ENCODE measurements around the gene EREG.
"Not testable (repeated sequence)": the region's sequence is repeated elsewhere in the genome, so short reads cannot be mapped to it uniquely, and the experiment has no call there.

The EREG gene

GRCh38 chr4:74391890-74392475 is 27.0 kb downstream of the EREG start:
- DNase-seq = no peak

GRCh38 chr4:74394476-74395136 is 29.7 kb downstream of the EREG start:
- DNase-seq = no peak

DNA sequence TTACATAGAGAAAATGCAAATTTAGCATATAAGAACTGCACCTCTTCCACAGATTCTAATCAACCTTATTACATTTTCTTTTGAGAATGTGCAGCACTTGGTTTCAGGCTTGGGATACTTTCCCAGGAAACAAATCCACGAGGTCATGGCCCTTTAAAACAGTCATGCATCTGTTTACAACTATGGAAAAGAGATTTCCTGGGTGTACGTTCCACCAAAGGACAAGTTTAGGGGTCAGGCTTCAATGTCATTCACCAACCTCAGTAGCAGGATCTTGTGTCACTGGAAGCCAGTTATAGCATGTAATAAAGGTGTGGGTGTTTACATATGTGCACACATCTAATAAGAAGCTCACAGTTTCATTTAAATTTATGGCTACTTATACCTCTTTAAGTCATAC is 30.7 kb downstream of the EREG start:
- DNase-seq = no peak

DNA sequence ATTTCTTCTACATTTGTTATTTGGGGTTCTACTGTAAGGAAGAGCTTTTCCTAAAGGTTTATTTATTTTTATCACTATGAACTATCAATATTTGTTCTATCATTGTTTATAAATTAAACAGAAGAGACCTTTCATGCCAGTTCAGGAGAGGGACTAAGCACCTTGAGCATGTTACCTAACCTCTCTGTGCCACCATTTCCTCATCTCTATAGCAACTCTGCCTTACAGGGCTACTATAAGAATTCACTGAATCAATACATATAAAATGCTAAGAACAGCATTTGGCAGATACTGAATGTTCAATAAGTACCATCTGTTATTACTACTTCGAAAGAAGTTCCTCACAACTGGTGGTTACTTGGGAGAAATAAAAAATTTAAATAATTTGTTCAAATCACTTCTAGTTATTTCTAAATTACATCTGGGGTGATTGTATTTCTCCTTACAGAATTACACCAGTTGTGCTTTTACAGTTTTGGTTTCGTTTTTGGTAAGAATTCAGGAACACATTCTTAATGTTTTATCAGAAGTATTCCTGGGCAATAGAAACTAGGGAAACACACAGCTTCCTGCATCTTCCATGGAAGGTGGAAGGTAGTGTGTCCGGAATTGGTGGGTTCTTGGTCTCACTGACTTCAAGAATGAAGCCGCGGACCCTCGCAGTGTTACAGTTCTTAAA is 32.9 kb downstream of the EREG start:
- no peak for DNase-seq

DNA sequence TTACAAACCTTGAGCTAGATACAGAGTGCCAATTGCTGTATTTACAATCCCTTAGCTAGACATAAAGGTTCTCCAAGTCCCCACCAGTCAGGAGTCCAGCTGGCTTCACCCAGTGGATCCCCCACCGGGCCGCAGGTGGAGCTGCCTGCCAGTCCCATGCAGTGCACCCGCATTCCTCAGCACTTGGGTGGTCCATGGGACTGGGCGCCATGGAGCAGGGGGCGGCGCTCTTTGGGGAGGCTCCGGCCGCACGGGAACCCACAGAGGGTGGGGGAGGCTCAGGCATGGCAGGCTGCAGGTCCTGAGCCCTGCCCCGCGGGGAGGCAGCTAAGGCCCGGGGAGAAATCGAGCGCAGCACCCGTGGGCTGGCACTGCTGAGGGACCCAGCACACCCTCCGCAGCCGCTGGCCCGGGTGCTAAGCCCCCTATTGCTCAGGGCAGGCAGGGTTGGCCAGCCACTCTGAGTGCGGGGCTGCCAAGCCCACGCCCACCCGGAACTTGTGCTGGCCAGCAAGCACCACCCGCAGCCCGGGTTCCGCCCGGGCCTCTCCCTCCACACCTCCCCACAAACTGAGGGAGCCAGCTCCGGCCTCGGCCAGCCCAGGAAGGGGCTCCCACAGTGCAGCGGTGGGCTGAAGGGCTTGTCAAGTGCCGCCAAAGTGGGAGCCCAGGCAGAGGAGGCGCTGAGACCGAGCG is 34.1 kb downstream of the EREG start:
- DNase-seq = not testable (repeated sequence)

DNA sequence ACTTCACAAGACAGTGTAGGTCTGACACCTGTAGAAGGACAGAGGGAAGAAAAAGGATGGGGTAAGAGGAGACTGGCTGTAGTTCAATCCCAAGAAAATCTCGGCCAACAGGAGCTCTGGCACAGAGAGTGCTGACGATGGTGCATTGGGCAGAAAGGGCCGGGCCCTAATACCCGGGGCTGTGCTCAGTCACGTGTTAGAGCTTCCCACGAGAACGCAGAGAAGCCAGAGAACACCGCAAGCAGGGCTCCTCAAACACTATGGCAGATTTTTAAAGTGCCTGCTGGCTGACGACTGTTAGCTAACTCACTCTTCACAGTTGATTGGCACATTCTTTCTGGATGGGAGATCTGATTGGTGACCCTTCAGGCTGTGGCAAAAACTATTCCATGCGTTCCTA is 35.5 kb downstream of the EREG start:
- DNase-seq = no peak

DNA sequence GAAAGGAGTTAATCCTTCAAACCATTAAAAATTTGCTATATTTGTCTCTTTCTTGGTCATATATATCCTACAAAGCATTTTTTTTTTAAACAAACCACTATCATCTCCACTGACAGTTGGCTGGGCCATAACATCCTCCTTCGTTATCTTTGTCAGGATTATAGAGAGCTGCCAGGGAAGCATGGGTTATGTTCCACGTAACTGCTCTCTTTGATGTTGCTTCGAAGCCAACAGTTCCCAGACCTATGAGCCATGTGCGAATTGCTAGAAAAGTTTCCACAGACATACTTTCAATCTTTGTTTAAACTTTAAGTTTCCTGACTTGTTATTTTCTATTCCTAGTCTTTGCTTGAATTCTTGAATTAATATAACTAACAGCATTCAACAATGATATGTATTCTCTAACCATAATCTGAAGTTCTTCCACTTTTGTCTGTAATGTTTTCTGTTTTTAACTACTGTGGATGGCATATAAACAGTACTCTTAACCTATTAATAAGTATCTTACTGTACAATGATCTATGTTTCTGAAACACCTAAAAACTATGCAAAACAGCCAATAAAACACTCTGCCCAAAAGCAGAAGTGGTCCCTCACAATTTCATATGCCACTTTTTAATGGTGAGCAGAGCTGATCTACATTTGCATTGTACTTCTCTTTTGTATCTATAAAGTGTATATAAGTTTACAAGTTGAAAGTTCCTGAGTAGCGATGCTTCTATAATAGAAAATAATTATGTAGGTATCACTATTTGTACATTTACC is 37.9 kb downstream of the EREG start:
- no peak for DNase-seq

- DNase-seq = no peak
Observed at GRCh38 chr4:74407891-74408290, 42.9 kb downstream of the EREG start.

DNA sequence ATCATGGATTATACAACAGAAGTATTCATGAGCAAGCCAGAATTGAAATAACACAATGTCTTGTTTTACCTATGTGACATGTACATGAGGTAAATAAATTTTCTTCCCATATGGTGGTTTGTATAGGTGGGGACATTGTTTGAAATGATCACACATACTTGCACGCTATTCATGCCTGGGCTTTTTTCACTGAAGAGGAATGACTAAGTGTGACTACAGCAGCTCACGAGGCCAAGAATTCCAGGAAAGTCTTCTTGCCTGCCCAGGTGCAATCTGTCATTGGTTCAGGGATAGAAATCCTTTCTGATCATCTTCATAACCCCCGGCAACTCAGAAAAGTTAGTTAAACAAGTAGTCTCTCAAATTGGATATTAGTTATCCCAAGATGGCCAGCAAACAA is 43.7 kb downstream of the EREG start:
- DNase-seq = no peak

DNA sequence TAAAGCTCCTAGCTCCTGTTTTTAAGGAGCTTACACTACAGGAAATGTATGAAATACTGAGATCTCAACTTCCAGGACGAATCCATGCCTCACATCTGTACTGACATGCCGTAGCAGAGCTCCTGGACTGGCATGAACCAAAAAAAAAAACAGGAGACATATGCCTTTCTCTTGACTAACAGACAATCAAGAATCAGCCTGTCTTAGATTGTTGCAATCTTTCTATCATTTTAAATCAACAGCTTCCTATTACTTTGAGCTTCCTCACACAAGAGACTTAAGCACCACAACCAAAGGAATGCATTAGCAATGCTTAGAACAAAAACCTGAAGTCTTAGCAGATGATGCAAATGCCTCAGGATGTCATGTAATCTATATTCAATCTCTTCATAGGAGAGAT is 45.3 kb downstream of the EREG start:
- DNase-seq = no peak

GRCh38 chr4:74412225-74412624 is 47.3 kb downstream of the EREG start:
- DNase-seq = no peak

DNA sequence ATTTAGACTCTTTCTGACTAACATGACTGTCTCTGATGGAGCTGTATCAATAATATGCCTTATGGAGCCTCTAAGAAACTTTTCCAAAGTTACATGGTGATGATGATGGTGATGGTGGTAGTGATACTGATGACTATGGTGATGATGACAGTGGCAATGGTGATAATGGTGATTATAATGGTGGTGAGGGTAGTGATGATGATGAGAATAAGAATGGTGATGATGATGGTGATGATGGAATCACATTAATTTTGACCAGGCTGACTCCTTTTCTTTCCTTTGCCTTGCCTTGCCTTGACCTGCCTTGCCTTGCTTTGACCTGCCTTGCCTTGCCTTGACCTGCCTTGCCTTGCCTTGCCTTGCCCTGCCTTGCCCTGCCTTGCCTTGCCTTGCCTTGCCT is 48.3 kb downstream of the EREG start:
- DNase-seq = no peak

DNA sequence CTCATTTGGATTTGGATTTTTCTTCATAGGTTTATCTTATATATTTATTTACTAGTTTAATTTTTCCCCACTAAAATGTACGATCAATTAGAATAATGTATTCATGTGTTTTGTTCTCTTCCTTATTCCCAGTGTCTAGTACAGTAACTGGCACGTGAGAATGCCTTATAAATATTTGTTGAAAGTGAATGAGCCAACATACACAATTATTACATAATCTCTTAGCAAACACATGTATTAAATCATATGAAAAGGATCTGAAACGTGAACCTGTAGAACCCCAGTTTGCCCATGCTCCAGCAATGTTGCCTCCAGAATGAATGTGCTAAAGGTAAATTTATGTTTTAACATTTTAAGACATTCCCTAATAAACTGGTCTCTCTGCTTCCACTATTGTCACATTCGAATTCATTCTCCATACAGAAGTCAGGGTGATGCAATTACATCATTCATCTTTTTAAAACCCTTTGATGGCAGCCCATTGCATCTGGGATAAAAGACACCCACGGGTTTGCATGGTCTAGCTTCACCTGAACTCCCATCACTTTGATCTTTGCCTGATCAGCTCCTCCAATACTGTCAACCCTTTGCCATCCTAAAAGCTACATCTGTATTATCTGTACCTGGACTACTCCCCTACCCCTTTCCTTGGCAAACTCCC is 49.3 kb downstream of the EREG start:
- no peak for DNase-seq

DNA sequence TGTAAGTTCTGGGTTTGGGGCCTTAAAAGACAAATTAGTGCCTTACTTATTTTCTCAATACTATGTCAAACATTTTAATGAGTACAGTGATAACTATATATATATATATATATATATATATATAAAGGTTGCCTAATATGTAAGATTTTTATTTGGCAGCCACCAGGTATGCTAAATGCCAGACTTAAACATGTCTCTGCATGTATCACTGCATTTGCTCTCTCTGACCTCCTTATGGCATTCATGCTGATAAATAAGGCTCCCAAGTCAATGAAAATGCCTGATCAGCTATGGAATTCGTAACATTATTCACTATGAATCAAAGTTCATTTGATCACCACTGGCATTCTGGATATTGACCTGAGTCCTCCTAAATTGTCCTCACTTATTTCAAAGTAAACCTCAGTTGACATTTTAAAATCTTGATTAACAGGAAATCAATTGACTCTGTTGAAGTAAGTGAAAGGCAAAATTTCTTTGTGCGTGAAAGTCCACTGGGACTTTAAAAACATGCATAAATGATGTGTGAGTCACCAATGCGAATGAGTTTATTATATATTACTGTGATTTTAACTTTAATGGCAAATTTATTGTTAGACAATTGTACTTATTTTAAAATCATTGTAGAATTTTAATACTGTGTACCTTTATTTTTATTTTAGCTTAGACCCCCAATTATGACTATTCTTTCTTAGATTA is 50.8 kb downstream of the EREG start:
- DNase-seq = no peak

DNA sequence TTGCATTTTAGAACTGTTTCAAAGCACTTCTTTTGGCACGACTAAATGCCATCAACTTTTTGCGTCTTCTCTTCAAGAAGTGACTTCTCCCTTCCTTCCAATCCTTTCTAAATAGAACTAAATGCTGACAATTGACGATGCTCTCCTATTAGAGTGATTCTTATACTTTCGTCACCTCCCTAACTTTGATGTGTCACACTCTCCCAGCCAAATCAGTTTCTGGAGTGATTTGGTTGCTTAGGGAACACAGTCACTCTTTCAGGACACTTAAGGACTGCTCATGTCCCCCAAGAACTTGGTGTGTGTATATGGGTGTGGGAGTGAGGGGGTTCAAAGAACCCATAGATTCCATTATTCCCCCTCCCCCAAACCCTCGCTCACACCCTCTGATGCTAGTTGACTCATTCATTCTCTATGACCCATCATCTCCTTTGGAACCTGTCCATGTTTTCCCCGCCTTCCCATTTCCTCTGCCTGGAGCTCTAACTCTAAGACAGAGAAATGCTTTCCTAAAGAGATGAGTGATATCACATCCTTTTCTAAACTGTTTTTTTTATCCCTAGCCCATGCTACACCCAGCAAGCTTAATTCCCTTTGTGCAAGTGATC is 53.2 kb downstream of the EREG start:
- DNase-seq = no peak

GRCh38 chr4:74420863-74421262 is 55.9 kb downstream of the EREG start:
- DNase-seq = no peak

- no peak for DNase-seq
Observed at GRCh38 chr4:74423104-74423503, 58.2 kb downstream of the EREG start.

GRCh38 chr4:74424111-74424510 is 59.2 kb downstream of the EREG start:
- DNase-seq = no peak

DNA sequence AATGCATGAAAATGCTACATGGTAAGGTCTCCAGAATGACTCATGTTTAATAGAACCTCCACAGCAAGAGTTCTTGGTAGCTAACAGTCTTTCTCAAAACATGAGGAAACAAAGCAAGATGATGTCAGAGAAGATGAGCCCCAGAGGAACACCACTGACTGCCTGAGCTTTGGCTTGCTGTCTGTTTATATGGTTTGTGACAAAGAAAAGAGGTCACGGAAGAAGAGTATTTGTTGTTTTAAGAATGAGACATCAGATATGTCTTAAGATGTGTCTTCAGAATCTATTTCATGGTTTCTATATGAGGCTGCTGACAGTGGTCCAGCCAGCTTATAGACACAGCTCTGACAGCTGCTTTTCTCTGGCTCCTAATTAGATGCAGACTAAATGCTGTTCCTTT is 61.2 kb downstream of the EREG start:
- DNase-seq = no peak

DNA sequence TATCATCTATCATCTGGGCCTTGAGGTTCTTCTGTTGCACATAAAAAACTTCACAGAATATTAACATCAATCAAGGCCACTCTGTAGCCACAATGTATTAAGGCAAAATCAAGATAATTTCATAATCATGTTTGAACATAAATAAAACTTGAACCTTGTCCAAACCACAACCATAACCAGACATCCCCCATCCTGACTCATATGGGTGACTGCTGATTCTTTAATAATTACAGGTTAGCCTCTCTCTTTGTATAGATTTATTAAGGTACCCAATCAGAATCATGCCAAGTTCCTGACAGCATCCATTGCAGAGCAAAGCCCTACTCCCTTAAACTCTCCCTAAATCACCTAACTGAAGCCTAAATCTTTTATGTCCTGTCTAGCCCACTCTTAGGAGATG is 63.3 kb downstream of the EREG start:
- no peak for DNase-seq

GRCh38 chr4:74431113-74431826 is 66.3 kb downstream of the EREG start:
- no peak for DNase-seq
